CD14-positive monocyte (primary cell): ENCODE results near the gene CHRNA4. TPM values are rescaled to one million over a fixed set of nuclear protein-coding genes. Genes with fewer than 3 reads are reported as not detected.

Experiments
- DNase-seq, 3 donors: peaks; one replicate each; pipeline ENCODE4 v3.0.0-alpha.2; 2011 to 2022
- H2AFZ ChIP-seq: 2 replicates; pipeline ENCODE4 v1.6.0; 2012; ENCODE audit warnings: mild to moderate bottlenecking, low read depth, low read length, inconsistent platforms; ENCODE audit not compliant: insufficient read depth, poor library complexity, severe bottlenecking
- H3K27ac ChIP-seq, 2 donors: 1 replicate in 1 of 2; 2 replicates in 1 of 2; pipeline ENCODE4 v1.5.1; 2012 to 2013; ENCODE audit warnings: low read length in 2 of 2, control low read depth in 1 of 2, inconsistent platforms in 1 of 2, low read depth in 1 of 2, mild to moderate bottlenecking in 1 of 2
- H3K27me3 ChIP-seq, 2 donors: one replicate each; pipeline versions ENCODE4 v1.6.0 to v1.6.1; 2011 to 2013; ENCODE audit warnings: low read length in 2 of 2; ENCODE audit not compliant: control insufficient read depth in 2 of 2, insufficient read depth in 2 of 2
- H3K36me3 ChIP-seq, 2 donors: replicated peaks in 1 of 2; 1 replicate in 1 of 2; 2 replicates in 1 of 2; pipeline versions ENCODE4 v1.5.1 to v1.6.1; 2012 to 2013; ENCODE audit warnings: low read length in 2 of 2, control low read depth in 1 of 2, inconsistent platforms in 1 of 2, mild to moderate bottlenecking in 1 of 2; ENCODE audit not compliant: insufficient read depth in 2 of 2, control insufficient read depth in 1 of 2
- H3K4me1 ChIP-seq, 2 donors: 1 replicate in 1 of 2; 2 replicates in 1 of 2; pipeline versions ENCODE4 v1.5.1 to v1.6.1; 2012 to 2013; ENCODE audit warnings: low read length in 2 of 2, control low read depth in 1 of 2, inconsistent platforms in 1 of 2, mild to moderate bottlenecking in 1 of 2, moderate library complexity in 1 of 2; ENCODE audit not compliant: insufficient read depth in 2 of 2, control insufficient read depth in 1 of 2
- H3K4me2 ChIP-seq: replicated peaks from 2 replicates; pipeline ENCODE3; 2012; ENCODE audit warnings: low read length, moderate library complexity, mild to moderate bottlenecking; ENCODE audit not compliant: poor library complexity, severe bottlenecking; ENCODE audit errors: extremely low read depth
- H3K4me3 ChIP-seq, 3 experiments: fragments of 200-600 bp in 1 of 3; sonication (generic) in 1 of 3; replicated peaks in 1 of 3; 1 replicate in 2 of 3; 2 replicates in 1 of 3; pipeline ENCODE4 v1.5.1; 2011 to 2013; ENCODE audit warnings: low read length in 3 of 3, mild to moderate bottlenecking in 3 of 3, control low read depth in 2 of 3, low read depth in 2 of 3, inconsistent platforms in 1 of 3, moderate library complexity in 1 of 3
- H3K79me2 ChIP-seq: 2 replicates; pipeline ENCODE4 v1.6.0; 2012; ENCODE audit warnings: mild to moderate bottlenecking, control low read depth, inconsistent platforms, low read length, moderate library complexity; ENCODE audit not compliant: insufficient read depth
- H3K9ac ChIP-seq: 2 replicates; pipeline ENCODE4 v1.6.0; 2017; ENCODE audit warnings: low read length, mild to moderate bottlenecking; ENCODE audit not compliant: insufficient read depth, poor library complexity, severe bottlenecking
- H3K9me3 ChIP-seq, 2 donors: replicated peaks in 1 of 2; 1 replicate in 1 of 2; 2 replicates in 1 of 2; pipeline versions ENCODE4 v1.5.1 to v1.6.1; 2012 to 2013; ENCODE audit warnings: low read length in 2 of 2, control low read depth in 1 of 2; ENCODE audit not compliant: control insufficient read depth in 1 of 2, insufficient read depth in 1 of 2
- H4K20me1 ChIP-seq: 2 replicates; pipeline ENCODE4 v1.6.0; 2012; ENCODE audit warnings: mild to moderate bottlenecking, low read length, control low read depth, moderate library complexity; ENCODE audit not compliant: insufficient read depth
- H3K27ac Mint-ChIP-seq, 7 donors: one replicate each; pipeline ENCODE4 v1.8.0; 2020; ENCODE audit warnings: mild to moderate bottlenecking in 7 of 7, mixed read lengths in 7 of 7, moderate library complexity in 6 of 7, inconsistent platforms in 2 of 7
- H3K27me3 Mint-ChIP-seq, 3 donors: one replicate each; pipeline ENCODE4 v1.8.0; 2021 to 2022; ENCODE audit warnings: low read depth in 3 of 3, mild to moderate bottlenecking in 3 of 3, mixed read lengths in 3 of 3, moderate library complexity in 3 of 3, inconsistent platforms in 1 of 3
- H3K36me3 Mint-ChIP-seq, 2 donors: one replicate each; pipeline ENCODE4 v1.8.0; 2020; ENCODE audit warnings: mixed read lengths in 2 of 2, inconsistent platforms in 1 of 2, mild to moderate bottlenecking in 1 of 2
- H3K4me1 Mint-ChIP-seq: one replicate; pipeline ENCODE4 v1.8.0; 2020; ENCODE audit warnings: mild to moderate bottlenecking, mixed read lengths
- H3K4me3 Mint-ChIP-seq, 2 donors: one replicate each; pipeline ENCODE4 v1.8.0; 2020; ENCODE audit warnings: mild to moderate bottlenecking in 2 of 2, mixed read lengths in 2 of 2, moderate library complexity in 1 of 2
- H3K9me3 Mint-ChIP-seq, 7 donors: one replicate each; pipeline ENCODE4 v1.8.0; 2020 to 2022; ENCODE audit warnings: mixed read lengths in 7 of 7, mild to moderate bottlenecking in 6 of 7, moderate library complexity in 6 of 7, inconsistent platforms in 2 of 7
- CTCF ChIP-seq: fragments of 200-600 bp; IDR thresholded peaks from one replicate; pipeline ENCODE4 v1.8.0; 2022; ENCODE audit warnings: antibody characterized with exemption, mild to moderate bottlenecking
- WGBS: methylation state at CpG from one replicate; pipeline ENCODE4 v1.1.5; 2013; ENCODE audit warnings: missing lambda C conversion rate; ENCODE audit not compliant: insufficient coverage; 5-methylcytosine and 5-hydroxymethylcytosine counted together
- intact Hi-C, 2 donors: fragments of 100-400 bp; cut with micrococcal nuclease; formaldehyde crosslinking; loops; one replicate each; pipeline versions ENCODE4 v1.15.0 to v1.15.1; 2023
- polyA plus RNA-seq, 3 donors: library from polyadenylated mRNA; depleted of rRNA in 1 of 3; unstranded in 2 of 3; stranded (reverse) in 1 of 3; fragments of 300-500 nt in 2 of 3; fragments of >200 nt in 1 of 3; fragmentation: Illumina TruSeq in 2 of 3; gene quantifications; 1 replicate in 2 of 3; 2 replicates in 1 of 3; pipeline ENCODE4 v1.2.3, GENCODE V29; 2012 to 2021

The CHRNA4 gene
- polyA plus RNA-seq, 3 donors: not detected

GRCh38 chr20:63409066-63409833 is 48.1 kb upstream of the CHRNA4 start:
- peaks cover 0 to 3% (median 0%) of the 10 kb centered on the region in 7 donors for H3K9me3 Mint-ChIP-seq
- no peaks in the 10 kb centered on the region for H4K20me1 ChIP-seq

GRCh38 chr20:63408684-63409046 is 47.5 kb upstream of the CHRNA4 start:
- Histone ChIP-seq H3K4me1 (no peaks in the 10 kb centered on the region), H2AFZ (no peak overlapping the region), H4K20me1 (no peaks in the 10 kb centered on the region), H3K9ac (no peak overlapping the region), H3K79me2 (no peaks in the 10 kb centered on the region), H3K27ac (no peak overlapping the region), H3K27me3 (no peaks in the 10 kb centered on the region), H3K36me3 (no peaks in the 10 kb centered on the region), H3K4me3 (no peak overlapping the region), H3K4me2 (no peak overlapping the region), H3K9me3 (no peaks in the 10 kb centered on the region)
- Mint-ChIP-seq H3K4me3 (no peak overlapping the region), H3K27me3 (peaks cover 0 to 5% (median 1%) of the 10 kb centered on the region in 3 donors), H3K36me3 (no peaks in the 10 kb centered on the region), H3K9me3 (peaks cover 0 to 3% (median 0%) of the 10 kb centered on the region in 7 donors), H3K27ac (no peak overlapping the region), H3K4me1 (no peaks in the 10 kb centered on the region)
- DNase-seq: no peak
- TF ChIP-seq CTCF: no peak
- intact Hi-C loops: no loop called here
- 97% methylated on average over 15 of the region's 21 CpGs for WGBS

More at GRCh38 chr20:63409066-63409833, 48.1 kb upstream of the CHRNA4 start:
- Histone ChIP-seq H3K27me3 (no peaks in the 10 kb centered on the region), H3K79me2 (no peaks in the 10 kb centered on the region), H3K4me2 (no peak overlapping the region), H3K9ac (no peak overlapping the region), H3K9me3 (no peaks in the 10 kb centered on the region), H2AFZ (no peak overlapping the region), H3K36me3 (no peaks in the 10 kb centered on the region), H3K4me1 (no peaks in the 10 kb centered on the region), H3K27ac (no peak overlapping the region), H3K4me3 (no peak overlapping the region)
- WGBS: 87% methylated on average over 19 of the region's 21 CpGs
- peaks cover 0 to 5% (median under 1%) of the 10 kb centered on the region in 3 donors for H3K27me3 Mint-ChIP-seq
- no peak for DNase-seq
- intact Hi-C loops: no loop called here
- H3K4me1 Mint-ChIP-seq: no peaks in the 10 kb centered on the region
- H3K36me3 Mint-ChIP-seq: no peaks in the 10 kb centered on the region
- H3K4me3 Mint-ChIP-seq: no peak overlapping the region
- H3K27ac Mint-ChIP-seq: no peak overlapping the region
- TF ChIP-seq CTCF: no peak
